GM19438 (cell line): ENCODE results near the gene ASNS.
A peak's percentile ranks its signal among the peaks of the same experiment; 100 is the strongest.

ENCODE experiments used
- ATAC-seq: cut with Tn5 transposase; IDR thresholded peaks from one replicate; pipeline ENCODE4 v1.9.1; 2021; ENCODE audit warnings: low read depth; ENCODE audit not compliant: unreplicated experiment

The ASNS gene

DNA sequence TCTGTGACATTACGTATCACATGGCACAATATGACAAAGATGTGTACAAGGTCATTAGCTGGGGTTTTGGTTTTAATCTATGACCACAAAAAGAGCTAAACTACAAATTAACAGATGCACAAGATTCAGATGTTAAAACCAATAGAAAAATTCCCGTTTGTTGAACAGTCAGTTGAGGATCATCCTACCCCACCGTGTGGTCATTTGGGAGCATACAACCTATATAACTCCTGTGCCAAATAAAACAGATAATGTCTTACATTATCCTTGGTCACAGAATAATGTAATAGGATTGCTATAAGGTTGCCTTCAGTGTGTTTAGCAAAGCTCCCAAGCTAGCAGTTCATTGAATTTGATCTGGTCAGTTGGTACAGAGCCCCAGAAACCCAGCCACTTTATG, 28.2 kb downstream of the ASNS start:
- ATAC-seq, result no peak

DNA sequence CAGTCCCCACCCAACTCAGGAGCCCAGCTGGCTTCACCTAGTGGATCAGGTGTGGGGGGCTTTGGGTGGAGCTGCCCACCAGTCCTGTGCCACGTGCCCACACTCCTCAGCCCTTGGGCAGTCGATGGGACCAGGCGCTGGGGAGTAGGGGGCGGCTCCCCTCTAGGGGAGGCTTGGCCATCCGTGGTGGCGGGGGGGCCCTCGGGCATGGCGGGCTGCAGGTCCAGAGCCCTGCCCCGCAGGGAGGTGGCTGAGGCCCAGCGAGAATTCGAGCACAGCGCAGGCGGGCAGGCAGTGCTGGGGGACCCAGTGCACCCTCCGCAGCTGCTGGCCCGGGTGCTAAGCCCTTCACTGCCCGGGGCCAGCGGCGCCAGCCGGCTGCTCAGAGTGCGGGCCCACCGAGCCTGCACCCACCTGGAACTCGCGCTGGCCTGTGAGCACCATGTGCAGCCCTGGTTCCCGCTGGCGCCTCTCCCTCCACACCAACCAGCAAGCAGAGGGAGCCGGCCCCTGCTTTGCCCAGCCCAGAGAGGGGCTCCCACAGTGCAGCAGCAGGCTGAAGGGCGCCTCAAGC, 29.3 kb downstream of the ASNS start:
- no peak for ATAC-seq

DNA sequence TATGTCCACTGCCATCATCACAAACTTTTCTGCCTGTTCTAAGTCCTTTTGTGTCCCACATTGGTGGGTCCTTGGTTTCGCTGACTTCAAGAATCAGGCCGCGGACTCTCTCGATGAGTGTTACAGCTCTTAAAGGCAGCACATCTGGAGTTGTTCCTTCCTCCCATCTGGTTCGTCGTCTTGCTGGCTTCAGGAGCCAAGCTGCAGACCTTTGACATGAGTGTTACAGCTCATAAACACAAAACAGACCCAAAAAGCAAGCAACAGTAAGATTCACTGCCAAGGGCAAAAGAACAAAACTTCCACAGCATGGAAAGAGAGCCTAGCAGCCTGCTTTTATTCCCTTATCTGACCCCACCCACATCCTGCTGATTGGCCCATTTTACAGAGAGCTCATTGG, 30.2 kb downstream of the ASNS start:
- no peak for ATAC-seq

DNA sequence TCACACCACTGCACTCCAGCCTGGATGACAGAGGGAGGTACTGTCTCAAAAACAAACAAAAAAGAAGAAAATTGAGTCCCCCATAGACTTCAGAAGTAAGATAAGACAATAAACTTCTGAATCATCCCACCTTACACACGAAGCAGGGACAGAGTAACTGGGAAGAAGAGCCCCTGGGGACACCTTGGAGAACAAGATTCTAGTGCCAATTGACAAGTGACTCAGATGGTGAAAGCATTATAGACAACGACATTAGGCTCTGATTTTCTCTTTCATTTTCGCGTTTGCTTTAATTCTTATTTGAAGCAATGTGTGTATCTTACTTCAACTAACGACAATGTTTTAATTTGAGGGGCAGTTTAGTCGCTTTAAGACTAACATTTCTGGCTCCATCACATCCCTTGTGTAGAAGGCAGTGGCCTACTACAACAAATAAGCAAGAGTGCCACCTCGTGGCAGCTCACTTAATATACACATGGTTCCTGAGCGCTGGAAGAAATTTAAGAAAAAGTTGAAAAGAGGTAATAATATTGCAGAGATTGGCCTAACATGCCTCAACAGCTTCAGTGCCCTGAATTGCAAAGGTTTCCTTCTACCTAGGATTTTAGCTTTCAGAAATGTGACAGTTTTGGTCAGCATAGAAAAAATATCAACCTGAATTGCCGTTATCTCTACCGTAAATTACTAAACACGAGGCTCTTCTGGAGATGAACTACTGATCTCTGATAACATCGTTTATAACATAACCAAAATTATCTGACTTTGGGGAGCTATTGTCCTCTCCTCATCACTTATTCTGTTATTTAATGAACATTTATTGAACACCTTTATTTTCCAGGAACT, 36.7 kb downstream of the ASNS start:
- peak; percentile 90 for ATAC-seq

DNA sequence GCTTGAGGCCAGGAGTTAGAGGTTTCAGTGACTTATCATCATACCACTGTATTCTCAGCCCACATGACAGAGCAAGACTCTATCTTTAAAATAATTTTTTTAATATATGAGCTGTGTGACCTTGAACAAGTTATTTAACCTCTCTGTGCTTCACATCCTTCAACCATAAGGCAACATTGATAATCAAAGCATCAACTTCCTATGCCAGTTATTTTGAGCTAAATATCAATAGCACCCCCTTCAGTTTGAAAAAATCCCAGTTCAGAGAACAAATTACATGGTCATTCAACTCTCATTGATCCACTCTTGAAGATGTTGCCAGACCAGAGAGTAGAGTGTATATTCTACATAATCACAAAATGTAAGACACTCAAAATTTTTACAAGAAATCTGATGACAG, 53.0 kb downstream of the ASNS start:
- no peak for ATAC-seq

DNA sequence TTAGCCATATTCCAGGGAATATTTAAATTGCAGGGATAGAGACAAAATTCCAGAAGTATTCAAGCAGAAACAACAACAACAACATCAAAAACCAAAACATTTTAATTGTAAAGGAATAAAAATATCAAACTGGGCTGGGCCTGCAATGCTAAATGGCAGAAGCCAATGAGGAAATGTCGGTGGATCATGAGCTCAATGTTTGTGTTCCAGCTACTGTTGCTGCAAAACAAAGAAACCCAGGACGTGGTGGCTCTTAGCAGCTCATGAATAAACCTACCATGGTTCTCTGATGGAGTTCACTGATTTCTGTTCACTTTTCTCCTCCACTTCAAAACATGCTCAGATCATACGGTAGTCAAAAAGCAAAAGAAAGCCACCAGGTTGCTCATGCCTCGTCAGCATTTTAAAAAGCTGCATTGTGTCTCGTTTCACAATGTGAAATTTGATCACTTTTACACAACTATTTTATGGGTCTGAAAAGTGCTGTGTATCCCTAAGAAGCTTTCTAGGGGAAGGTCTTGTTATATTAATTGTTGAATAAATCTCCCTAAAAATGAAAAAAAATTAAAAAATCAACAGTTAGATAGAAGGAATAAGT, 54.0 kb downstream of the ASNS start:
- ATAC-seq, result no peak
